ENCODE measurements around the gene HIC1.

Gene HIC1

DNA sequence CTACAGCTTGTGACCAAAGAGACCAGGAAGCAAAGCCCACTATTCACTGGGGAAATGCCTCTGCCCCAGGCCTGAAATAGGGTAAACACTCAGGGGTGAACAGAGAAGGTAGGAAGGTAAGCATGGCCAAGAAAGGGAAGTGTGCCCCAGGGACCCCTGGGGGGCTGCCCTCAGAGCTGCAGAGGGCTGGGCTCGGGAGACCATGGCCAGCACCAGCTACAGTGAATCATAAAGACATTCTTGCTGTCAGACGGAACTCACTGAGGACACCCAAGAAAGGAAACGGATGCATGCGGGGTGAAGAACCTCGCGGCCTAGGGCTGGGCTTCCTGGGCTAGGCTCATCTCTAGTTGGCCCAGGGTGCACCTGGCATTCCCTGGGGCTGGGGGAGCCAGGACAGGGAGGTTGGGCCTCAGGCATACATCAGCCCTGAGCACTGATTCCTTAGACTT is 9.6 kb downstream of the HIC1 start:
- no peak for DNase-seq
- TF ChIP-seq, protein P1, sequence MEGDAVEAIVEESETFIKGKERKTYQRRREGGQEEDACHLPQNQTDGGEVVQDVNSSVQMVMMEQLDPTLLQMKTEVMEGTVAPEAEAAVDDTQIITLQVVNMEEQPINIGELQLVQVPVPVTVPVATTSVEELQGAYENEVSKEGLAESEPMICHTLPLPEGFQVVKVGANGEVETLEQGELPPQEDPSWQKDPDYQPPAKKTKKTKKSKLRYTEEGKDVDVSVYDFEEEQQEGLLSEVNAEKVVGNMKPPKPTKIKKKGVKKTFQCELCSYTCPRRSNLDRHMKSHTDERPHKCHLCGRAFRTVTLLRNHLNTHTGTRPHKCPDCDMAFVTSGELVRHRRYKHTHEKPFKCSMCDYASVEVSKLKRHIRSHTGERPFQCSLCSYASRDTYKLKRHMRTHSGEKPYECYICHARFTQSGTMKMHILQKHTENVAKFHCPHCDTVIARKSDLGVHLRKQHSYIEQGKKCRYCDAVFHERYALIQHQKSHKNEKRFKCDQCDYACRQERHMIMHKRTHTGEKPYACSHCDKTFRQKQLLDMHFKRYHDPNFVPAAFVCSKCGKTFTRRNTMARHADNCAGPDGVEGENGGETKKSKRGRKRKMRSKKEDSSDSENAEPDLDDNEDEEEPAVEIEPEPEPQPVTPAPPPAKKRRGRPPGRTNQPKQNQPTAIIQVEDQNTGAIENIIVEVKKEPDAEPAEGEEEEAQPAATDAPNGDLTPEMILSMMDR (IDR thresholded peaks at IDR 0.05; ENCODE audit: low read depth, low read length) = no peak
- H3K27ac ChIP-seq = no peak overlapping the region; the same call in 1 of the 2 replicates
- no peaks in the 10 kb centered on the region for H3K9me3 ChIP-seq (ENCODE audit: severe bottlenecking)
- peaks cover 53% of the 10 kb centered on the region for H3K36me3 ChIP-seq
- no peak overlapping the region for H3K4me3 ChIP-seq (ENCODE audit: low read depth, low read length)
- no peaks in the 10 kb centered on the region for H3K27me3 ChIP-seq (ENCODE audit: insufficient read depth, low read depth, severe bottlenecking)

DNA sequence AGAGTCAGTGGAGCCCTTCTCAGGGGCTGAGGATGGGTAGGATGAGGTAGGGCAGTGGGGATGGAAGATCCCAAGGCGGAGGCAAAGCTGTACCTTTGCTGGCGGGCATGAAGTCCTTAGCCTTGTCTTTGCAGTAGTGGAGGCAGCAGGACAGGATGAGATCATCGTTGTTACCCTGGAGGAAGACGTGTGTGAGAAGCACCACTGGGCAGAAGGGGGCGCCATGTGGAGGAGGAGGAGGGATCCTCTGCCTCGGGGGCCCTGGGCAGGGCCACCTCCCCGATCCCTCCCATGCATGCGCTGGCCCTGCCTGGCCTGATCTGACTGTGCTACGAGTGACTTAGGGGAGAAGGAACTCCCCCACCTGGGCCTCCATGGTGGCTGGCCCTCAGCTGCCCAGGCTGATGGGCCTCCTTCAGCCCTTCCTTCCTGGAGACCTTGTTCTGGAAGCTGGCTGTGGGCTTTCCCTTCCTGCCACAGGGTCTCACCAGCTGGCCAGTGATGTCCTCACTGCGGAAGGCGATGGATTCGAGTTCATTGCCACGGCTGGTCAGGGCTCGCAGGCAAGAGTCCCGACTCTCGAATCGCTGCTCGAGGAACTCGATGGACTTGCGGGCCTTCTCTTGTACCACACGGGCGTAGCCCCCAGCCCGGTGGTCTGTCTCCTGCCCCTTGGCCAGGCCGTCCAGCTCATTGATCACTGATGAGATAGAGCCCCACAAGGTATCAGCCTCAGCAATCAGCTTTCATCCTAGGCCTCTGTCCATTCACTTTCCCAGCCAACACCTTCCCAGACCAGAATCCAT is 10.3 kb downstream of the HIC1 start:
- no peak overlapping the region for H3K4me3 ChIP-seq (ENCODE audit: low read depth, low read length)
- H3K36me3 ChIP-seq = peaks cover 53% of the 10 kb centered on the region
- no peaks in the 10 kb centered on the region for H3K27me3 ChIP-seq (ENCODE audit: insufficient read depth, low read depth, severe bottlenecking)
- no peaks in the 10 kb centered on the region for H3K9me3 ChIP-seq (ENCODE audit: severe bottlenecking)
- TF ChIP-seq, protein P1 (IDR thresholded peaks at IDR 0.05; ENCODE audit: low read depth, low read length) = peak; percentile 83
- H3K27ac ChIP-seq = no peak overlapping the region; the same call in 1 of the 2 replicates
- DNase-seq = peak; percentile 84

DNA sequence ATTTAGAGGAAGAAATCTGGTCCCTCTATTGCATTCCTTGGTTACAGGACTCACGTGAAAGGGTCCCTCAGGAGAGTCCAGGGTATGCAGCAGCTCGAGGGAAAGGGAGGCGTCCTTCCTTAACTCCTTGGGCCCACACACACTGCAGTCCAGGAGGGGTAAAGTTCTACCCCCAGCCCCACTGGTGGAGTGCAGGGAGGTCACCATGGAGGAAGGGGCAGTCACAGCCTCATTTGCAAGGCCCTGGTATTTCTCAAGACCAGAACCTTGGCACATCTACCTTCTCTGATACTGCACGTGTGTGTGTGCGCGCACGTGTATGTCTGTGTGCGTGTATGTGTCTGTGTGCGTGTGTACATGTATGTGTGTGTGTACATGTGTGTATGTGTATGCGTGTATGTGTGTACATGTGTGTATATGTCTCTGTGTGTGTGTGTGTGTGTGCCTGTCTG is 11.1 kb downstream of the HIC1 start:
- Histone ChIP-seq H3K27ac (peak overlapping the region; percentile 94; the same call in 1 of the 2 replicates), H3K27me3 (ENCODE audit: insufficient read depth, low read depth, severe bottlenecking) (no peaks in the 10 kb centered on the region), H3K9me3 (ENCODE audit: severe bottlenecking) (no peaks in the 10 kb centered on the region), H3K36me3 (peaks cover 51% of the 10 kb centered on the region), H3K4me3 (ENCODE audit: low read depth, low read length) (no peak overlapping the region)
- DNase-seq = no peak
- TF ChIP-seq, protein P1 (IDR thresholded peaks at IDR 0.05; ENCODE audit: low read depth, low read length) = no peak

DNA sequence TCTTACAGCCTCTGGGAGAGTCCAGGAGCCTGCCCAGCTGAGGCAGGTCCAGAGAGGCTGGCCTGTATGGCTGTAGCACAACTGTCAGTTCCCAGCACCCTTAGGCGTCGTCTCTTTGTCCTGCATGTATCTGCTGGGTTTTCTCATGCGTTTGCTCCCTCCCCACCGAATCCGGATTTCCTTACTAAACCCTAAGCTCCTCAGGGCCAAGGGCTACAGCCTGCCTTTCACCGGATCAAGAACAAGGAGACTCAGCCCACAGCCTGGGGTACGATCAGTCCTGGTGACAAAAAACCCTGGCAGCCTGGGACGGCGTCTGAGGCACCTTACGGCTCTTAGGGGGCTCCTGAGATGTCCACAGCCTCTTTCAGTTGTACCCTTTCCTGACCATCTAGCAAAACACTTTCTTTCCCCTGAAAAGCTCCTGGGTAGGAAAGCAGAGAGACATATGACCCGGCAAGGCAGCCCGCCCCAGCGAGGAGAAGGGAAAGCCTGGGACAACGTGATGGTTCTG is 12.2 kb downstream of the HIC1 start:
- Histone ChIP-seq H3K36me3 (peaks cover 51% of the 10 kb centered on the region), H3K27ac (peak overlapping the region; percentile 94), H3K27me3 (ENCODE audit: insufficient read depth, low read depth, severe bottlenecking) (no peaks in the 10 kb centered on the region), H3K9me3 (ENCODE audit: severe bottlenecking) (no peaks in the 10 kb centered on the region), H3K4me3 (ENCODE audit: low read depth, low read length) (no peak overlapping the region)
- DNase-seq = peak; percentile 84
- TF ChIP-seq, protein P1 (IDR thresholded peaks at IDR 0.05; ENCODE audit: low read depth, low read length) = no peak

DNA sequence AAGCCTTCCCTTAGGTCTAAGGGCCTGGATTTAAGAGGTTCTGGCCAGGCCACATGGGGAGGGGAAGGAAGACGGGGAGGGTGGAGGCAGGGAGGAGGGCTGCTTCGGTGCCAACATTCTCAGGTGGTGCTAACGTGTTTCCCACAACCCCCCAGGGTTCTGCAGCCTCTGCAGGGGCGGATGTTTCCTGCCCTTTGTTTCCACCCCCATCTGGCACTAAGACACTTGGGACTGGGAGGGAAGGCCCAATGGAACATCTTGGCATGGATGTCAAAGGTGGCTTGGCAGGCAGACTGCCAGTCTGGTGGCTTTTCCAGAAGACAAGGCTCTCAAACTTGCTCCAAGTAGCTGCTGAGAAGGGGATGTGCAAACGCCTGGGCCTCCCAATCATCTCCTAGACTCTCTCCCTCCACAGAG is 12.7 kb downstream of the HIC1 start:
- no peak for DNase-seq
- peak overlapping the region; percentile 94 for H3K27ac ChIP-seq
- no peak overlapping the region for H3K4me3 ChIP-seq (ENCODE audit: low read depth, low read length)
- H3K9me3 ChIP-seq (ENCODE audit: severe bottlenecking) = no peaks in the 10 kb centered on the region
- H3K36me3 ChIP-seq = peaks cover 51% of the 10 kb centered on the region
- H3K27me3 ChIP-seq (ENCODE audit: insufficient read depth, low read depth, severe bottlenecking) = no peaks in the 10 kb centered on the region
- TF ChIP-seq, protein P1 (IDR thresholded peaks at IDR 0.05; ENCODE audit: low read depth, low read length) = no peak

Data from WERI-Rb-1 (cell line).